HG03354 (cell line): ENCODE measurements around the gene SLC43A1.

ENCODE experiments used
- ATAC-seq: cut with Tn5 transposase; IDR thresholded peaks from one replicate; pipeline ENCODE4 v1.9.1; 2021; ENCODE audit warnings: mild to moderate bottlenecking; ENCODE audit not compliant: unreplicated experiment, poor library complexity, severe bottlenecking

The SLC43A1 gene

GRCh38 chr11:57482782-57483561 lies 32.5 kb downstream of the SLC43A1 start:
- ATAC-seq: peak; percentile 54

- no peak for ATAC-seq
Observed at GRCh38 chr11:57481915-57482781, 33.4 kb downstream of the SLC43A1 start.

- ATAC-seq: no peak
Observed at GRCh38 chr11:57481315-57481714, 34.2 kb downstream of the SLC43A1 start.

- ATAC-seq: peak; percentile 48
Observed at GRCh38 chr11:57480409-57481137, 34.9 kb downstream of the SLC43A1 start.

GRCh38 chr11:57479911-57480310 lies 35.6 kb downstream of the SLC43A1 start:
- no peak for ATAC-seq

GRCh38 chr11:57479021-57479663 lies 36.4 kb downstream of the SLC43A1 start:
- no peak for ATAC-seq

- ATAC-seq: no peak
Observed at GRCh38 chr11:57477507-57478189, 37.9 kb downstream of the SLC43A1 start.

GRCh38 chr11:57476757-57477506 lies 38.6 kb downstream of the SLC43A1 start:
- peak; percentile 55 for ATAC-seq

- peak; percentile 38 for ATAC-seq
Observed at GRCh38 chr11:57476047-57476756, 39.3 kb downstream of the SLC43A1 start.

GRCh38 chr11:57475671-57476046 lies 39.8 kb downstream of the SLC43A1 start:
- no peak for ATAC-seq

GRCh38 chr11:57475191-57475590 lies 40.3 kb downstream of the SLC43A1 start:
- no peak for ATAC-seq

GRCh38 chr11:57474803-57475115 lies 40.7 kb downstream of the SLC43A1 start:
- ATAC-seq: no peak

GRCh38 chr11:57474017-57474802 lies 41.3 kb downstream of the SLC43A1 start:
- peak; percentile 38 for ATAC-seq

- ATAC-seq: no peak
Observed at GRCh38 chr11:57473285-57473841, 42.1 kb downstream of the SLC43A1 start.

GRCh38 chr11:57471496-57471895 lies 44.0 kb downstream of the SLC43A1 start:
- ATAC-seq: no peak

- no peak for ATAC-seq
Observed at GRCh38 chr11:57469268-57469667, 46.2 kb downstream of the SLC43A1 start.

- ATAC-seq: no peak
Observed at GRCh38 chr11:57468276-57468675, 47.2 kb downstream of the SLC43A1 start.
